GM19099 (cell line): Measurements from ENCODE around the gene EBI3.

Source experiments
- POLR2A ChIP-seq: IDR thresholded peaks from 3 replicates; pipeline ENCODE4 v1.6.1; 2011; ENCODE audit warnings: low read depth; ENCODE audit not compliant: insufficient read length; ENCODE audit errors: extremely low read depth

Gene EBI3

GRCh38 chr19:4284974-4285373 lies 55.7 kb downstream of the EBI3 start:
- TF ChIP-seq POLR2A, result no peak
